Inferior parietal cortex (tissue), 1 donor: Measurements from ENCODE around the gene LIFR.

ENCODE experiments used
- DNase-seq: peaks from one replicate; pipeline ENCODE4 v3.0.0-alpha.2; 2016; ENCODE audit errors: extremely low spot score

LIFR gene

GRCh38 chr5:38548064-38548759 is 8.2 kb downstream of the LIFR start:
- DNase-seq, result no peak

- DNase-seq, result no peak
Observed at GRCh38 chr5:38547257-38547656, 9.2 kb downstream of the LIFR start.

- no peak for DNase-seq
Observed at GRCh38 chr5:38546691-38547146, 9.7 kb downstream of the LIFR start.

GRCh38 chr5:38543886-38544285 is 12.6 kb downstream of the LIFR start:
- no peak for DNase-seq

GRCh38 chr5:38543074-38543473 is 13.4 kb downstream of the LIFR start:
- no peak for DNase-seq

GRCh38 chr5:38541174-38541725 is 15.2 kb downstream of the LIFR start:
- DNase-seq, result no peak

GRCh38 chr5:38540314-38540713 is 16.1 kb downstream of the LIFR start:
- no peak for DNase-seq

GRCh38 chr5:38538161-38538560 is 18.3 kb downstream of the LIFR start:
- DNase-seq, result no peak

- DNase-seq, result no peak
Observed at GRCh38 chr5:38537505-38537904, 18.9 kb downstream of the LIFR start.

- no peak for DNase-seq
Observed at GRCh38 chr5:38536968-38537367, 19.5 kb downstream of the LIFR start.

- no peak for DNase-seq
Observed at GRCh38 chr5:38535845-38536244, 20.6 kb downstream of the LIFR start.

GRCh38 chr5:38535248-38535750 is 21.1 kb downstream of the LIFR start:
- DNase-seq, result no peak

GRCh38 chr5:38534156-38534453 is 22.3 kb downstream of the LIFR start:
- DNase-seq, result no peak

- no peak for DNase-seq
Observed at GRCh38 chr5:38533286-38534155, 22.9 kb downstream of the LIFR start.

GRCh38 chr5:38532165-38532669 is 24.2 kb downstream of the LIFR start:
- DNase-seq, result no peak

- no peak for DNase-seq
Observed at GRCh38 chr5:38531518-38531917, 24.9 kb downstream of the LIFR start.

- DNase-seq, result no peak
Observed at GRCh38 chr5:38529955-38530646, 26.3 kb downstream of the LIFR start.

- no peak for DNase-seq
Observed at GRCh38 chr5:38528162-38528703, 28.2 kb downstream of the LIFR start.

GRCh38 chr5:38527475-38527874 is 29.0 kb downstream of the LIFR start:
- no peak for DNase-seq

- DNase-seq, result no peak
Observed at GRCh38 chr5:38524022-38524421, 32.4 kb downstream of the LIFR start.

- no peak for DNase-seq
Observed at GRCh38 chr5:38519476-38519875, 37.0 kb downstream of the LIFR start.

GRCh38 chr5:38518341-38518740 is 38.1 kb downstream of the LIFR start:
- DNase-seq, result no peak
